ENCODE measurements around the gene NFATC2.

- no peak for TF ChIP-seq CTCF (IDR thresholded peaks at IDR 0.05; ENCODE audit: low read length)
- TF ChIP-seq EZH2 (IDR thresholded peaks at IDR 0.05; ENCODE audit: borderline replicate concordance, low read length) = no peak
Measured at GRCh38 chr20:51360451-51361201, 181.9 kb downstream of the NFATC2 start.
